HG02759 (cell line): ENCODE results near the gene CTXN1.
A peak's percentile ranks its signal among the peaks of the same experiment; 100 is the strongest.
"Not testable (repeated sequence)": the region's sequence is repeated elsewhere in the genome, so short reads cannot be mapped to it uniquely, and the experiment has no call there.

Experiments
- ATAC-seq: cut with Tn5 transposase; IDR thresholded peaks from one replicate; pipeline ENCODE4 v1.9.1; 2021; ENCODE audit warnings: mild to moderate bottlenecking, moderate library complexity; ENCODE audit not compliant: unreplicated experiment

Gene CTXN1

GRCh38 chr19:7926727-7927604 lies 1.0 kb upstream of the CTXN1 start:
- ATAC-seq, result no peak

- peak; percentile 28 for ATAC-seq
These were observed 624 bp downstream of the CTXN1 start for GRCh38 chr19:7925171-7925851.

GRCh38 chr19:7924651-7925170 lies 1.2 kb downstream of the CTXN1 start:
- ATAC-seq, result no peak

- ATAC-seq, result no peak
These were observed 1.7 kb downstream of the CTXN1 start for GRCh38 chr19:7924241-7924640.

GRCh38 chr19:7923295-7924191 lies 2.4 kb downstream of the CTXN1 start:
- ATAC-seq, result no peak

GRCh38 chr19:7922836-7923195 lies 3.1 kb downstream of the CTXN1 start:
- ATAC-seq, result no peak

- no peak for ATAC-seq
These were observed 3.7 kb downstream of the CTXN1 start for GRCh38 chr19:7921967-7922835.

- ATAC-seq, result no peak
These were observed 4.5 kb downstream of the CTXN1 start for GRCh38 chr19:7921302-7921966.

GRCh38 chr19:7920519-7921301 lies 5.2 kb downstream of the CTXN1 start:
- peak; percentile 42 for ATAC-seq

GRCh38 chr19:7919610-7920518 lies 6.1 kb downstream of the CTXN1 start, which contains the start of gene SNAPC2:
TSS of gene SNAPC2 (plus strand) at chr19:7920338. CDS start at chr19:7920367, 29 bp downstream.
- peak; percentile 72 for ATAC-seq

GRCh38 chr19:7918615-7919421 lies 7.1 kb downstream of the CTXN1 start:
- no peak for ATAC-seq

- ATAC-seq, result not testable (repeated sequence)
These were observed 7.8 kb downstream of the CTXN1 start for GRCh38 chr19:7918062-7918614.

GRCh38 chr19:7917267-7918061 lies 8.5 kb downstream of the CTXN1 start:
- no peak for ATAC-seq

GRCh38 chr19:7916955-7917266 lies 9.0 kb downstream of the CTXN1 start:
- ATAC-seq, result no peak

- no peak for ATAC-seq
These were observed 9.6 kb downstream of the CTXN1 start for GRCh38 chr19:7916103-7916954.
